Muscle layer of colon (tissue), 2 donors: ENCODE results near the gene SLC4A4.

Source experiments
- H3K27ac ChIP-seq: one replicate; pipeline ENCODE4 v1.7.0; 2013; ENCODE audit warnings: low read depth, mild to moderate bottlenecking, low read length, moderate library complexity
- H3K27me3 ChIP-seq, 2 donors: one replicate each; pipeline ENCODE4 v1.7.0; 2013; ENCODE audit warnings: low read length in 2 of 2, mild to moderate bottlenecking in 2 of 2; ENCODE audit not compliant: insufficient read depth in 2 of 2, control insufficient read depth in 1 of 2
- H3K36me3 ChIP-seq: one replicate; pipeline ENCODE4 v1.7.0; 2013; ENCODE audit warnings: mild to moderate bottlenecking, low read length; ENCODE audit not compliant: insufficient read depth
- H3K4me1 ChIP-seq: one replicate; pipeline ENCODE4 v1.7.0; 2013; ENCODE audit warnings: mild to moderate bottlenecking, low read length; ENCODE audit not compliant: insufficient read depth
- H3K4me3 ChIP-seq, 2 donors: one replicate each; pipeline ENCODE4 v1.7.0; 2013; ENCODE audit warnings: low read length in 2 of 2, low read depth in 1 of 2, mild to moderate bottlenecking in 1 of 2, moderate library complexity in 1 of 2
- H3K9ac ChIP-seq: one replicate; pipeline ENCODE4 v1.7.0; 2013; ENCODE audit warnings: low read length
- H3K9me3 ChIP-seq: one replicate; pipeline ENCODE4 v1.7.0; 2013; ENCODE audit warnings: mild to moderate bottlenecking, low read length
- donor health status: abdominal sarcoma.
- donor health status: Adenocarcinoma of cecum.

Gene SLC4A4

DNA sequence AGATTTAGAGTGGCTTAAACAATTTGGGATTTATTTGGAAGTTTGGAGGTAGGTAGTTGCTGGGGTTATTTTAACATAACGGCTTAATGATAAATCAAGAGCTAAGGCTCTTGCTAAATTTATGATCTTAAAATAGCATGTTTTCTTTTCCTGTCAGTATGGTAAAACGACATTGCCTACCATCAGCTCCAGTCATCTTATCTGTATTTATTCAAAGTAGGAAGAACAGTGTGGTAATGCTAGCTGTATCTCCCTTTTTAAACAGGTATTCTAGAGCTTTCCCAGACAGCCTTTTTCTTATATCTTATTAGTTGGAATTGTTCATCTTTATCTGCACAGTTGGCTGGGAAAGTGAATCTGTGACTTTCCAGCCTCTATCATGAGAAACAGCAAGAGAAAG, 110.2 kb downstream of the SLC4A4 start:
- Histone ChIP-seq H3K9ac (no peak overlapping the region), H3K27me3 (no peaks in the 10 kb centered on the region), H3K9me3 (no peaks in the 10 kb centered on the region), H3K4me3 (no peak overlapping the region), H3K4me1 (peaks cover 10% of the 10 kb centered on the region), H3K27ac (no peak overlapping the region), H3K36me3 (no peaks in the 10 kb centered on the region)

GRCh38 chr4:71449878-71450277, 111.1 kb downstream of the SLC4A4 start:
- H3K9ac ChIP-seq, result no peak overlapping the region
- H3K36me3 ChIP-seq, result no peaks in the 10 kb centered on the region

GRCh38 chr4:71453531-71453930, 114.7 kb downstream of the SLC4A4 start:
- Histone ChIP-seq H3K36me3 (no peaks in the 10 kb centered on the region), H3K4me1 (no peaks in the 10 kb centered on the region), H3K27me3 (no peaks in the 10 kb centered on the region), H3K4me3 (no peak overlapping the region), H3K9me3 (no peaks in the 10 kb centered on the region), H3K27ac (no peak overlapping the region), H3K9ac (no peak overlapping the region)

More at GRCh38 chr4:71449878-71450277, 111.1 kb downstream of the SLC4A4 start:
- H3K9me3 ChIP-seq, result no peaks in the 10 kb centered on the region
- no peak overlapping the region for H3K27ac ChIP-seq
- no peak overlapping the region for H3K4me3 ChIP-seq
- H3K4me1 ChIP-seq, result peaks cover 4% of the 10 kb centered on the region
- no peaks in the 10 kb centered on the region for H3K27me3 ChIP-seq

DNA sequence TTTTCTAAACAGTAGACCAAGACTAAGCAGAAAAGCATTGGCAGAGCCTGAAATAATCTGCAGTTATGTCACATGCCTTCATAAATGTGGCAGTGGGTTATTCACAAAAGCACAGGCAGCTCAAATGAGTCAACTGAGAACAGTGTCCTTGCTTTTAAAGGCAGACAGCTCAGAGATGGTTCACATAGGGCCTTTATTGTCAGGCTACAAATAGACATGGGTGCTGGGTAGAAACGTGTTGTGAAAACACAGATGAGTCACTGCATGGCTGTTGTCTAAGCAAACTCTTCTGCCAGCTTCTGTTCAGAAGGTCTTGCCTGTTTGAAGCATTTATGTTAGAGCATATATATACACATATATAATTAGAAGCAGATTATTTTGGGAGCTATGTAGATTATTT, 118.0 kb downstream of the SLC4A4 start:
- Histone ChIP-seq H3K36me3 (no peaks in the 10 kb centered on the region), H3K9me3 (no peaks in the 10 kb centered on the region), H3K27me3 (no peaks in the 10 kb centered on the region), H3K4me1 (no peaks in the 10 kb centered on the region), H3K27ac (no peak overlapping the region), H3K9ac (no peak overlapping the region), H3K4me3 (no peak overlapping the region)

GRCh38 chr4:71460371-71460770, 121.6 kb downstream of the SLC4A4 start:
- H3K9ac ChIP-seq, result no peak overlapping the region
- no peak overlapping the region for H3K27ac ChIP-seq
- no peaks in the 10 kb centered on the region for H3K4me1 ChIP-seq

GRCh38 chr4:71461422-71461821, 122.6 kb downstream of the SLC4A4 start:
- Histone ChIP-seq H3K9me3 (no peaks in the 10 kb centered on the region), H3K4me1 (no peaks in the 10 kb centered on the region), H3K27me3 (no peaks in the 10 kb centered on the region), H3K27ac (no peak overlapping the region), H3K4me3 (no peak overlapping the region), H3K9ac (no peak overlapping the region), H3K36me3 (no peaks in the 10 kb centered on the region)

More at GRCh38 chr4:71460371-71460770, 121.6 kb downstream of the SLC4A4 start:
- no peaks in the 10 kb centered on the region for H3K9me3 ChIP-seq
- H3K36me3 ChIP-seq, result no peaks in the 10 kb centered on the region
- no peaks in the 10 kb centered on the region for H3K27me3 ChIP-seq
- H3K4me3 ChIP-seq, result no peak overlapping the region

DNA sequence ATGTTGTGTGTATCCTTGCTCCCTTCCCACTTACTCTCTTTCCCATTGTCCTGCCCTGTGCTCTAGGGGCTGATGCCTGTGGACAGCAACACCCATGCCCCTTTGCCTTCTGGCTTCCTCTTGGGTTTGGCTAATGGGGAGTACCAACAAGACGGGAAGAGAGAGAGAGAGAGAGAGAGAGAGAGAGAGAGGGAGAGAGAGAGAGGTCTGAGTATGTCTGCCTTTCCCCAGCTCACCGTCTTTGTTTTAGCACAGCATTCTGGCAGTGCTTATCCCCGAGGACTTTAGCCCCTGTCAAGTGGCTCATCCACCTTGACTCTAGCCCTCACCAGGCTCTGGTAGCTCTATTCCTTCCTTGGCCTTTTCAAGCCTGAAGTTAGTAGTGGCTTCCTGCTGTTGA, 128.0 kb downstream of the SLC4A4 start:
- H3K4me1 ChIP-seq, result no peaks in the 10 kb centered on the region
- H3K9ac ChIP-seq, result no peak overlapping the region
- H3K4me3 ChIP-seq, result no peak overlapping the region
- H3K27me3 ChIP-seq, result no peaks in the 10 kb centered on the region
- no peaks in the 10 kb centered on the region for H3K36me3 ChIP-seq
- no peak overlapping the region for H3K27ac ChIP-seq
- H3K9me3 ChIP-seq, result no peaks in the 10 kb centered on the region

GRCh38 chr4:71468116-71468710, 129.4 kb downstream of the SLC4A4 start:
- H3K4me3 ChIP-seq, result no peak overlapping the region

GRCh38 chr4:71469541-71469940, 130.7 kb downstream of the SLC4A4 start:
- no peak overlapping the region for H3K27ac ChIP-seq
- no peaks in the 10 kb centered on the region for H3K27me3 ChIP-seq
- H3K9me3 ChIP-seq, result no peaks in the 10 kb centered on the region
- no peak overlapping the region for H3K4me3 ChIP-seq
- no peaks in the 10 kb centered on the region for H3K4me1 ChIP-seq
- H3K9ac ChIP-seq, result no peak overlapping the region
- no peaks in the 10 kb centered on the region for H3K36me3 ChIP-seq

More at GRCh38 chr4:71468116-71468710, 129.4 kb downstream of the SLC4A4 start:
- no peaks in the 10 kb centered on the region for H3K36me3 ChIP-seq
- no peaks in the 10 kb centered on the region for H3K4me1 ChIP-seq
- H3K9ac ChIP-seq, result no peak overlapping the region
- no peaks in the 10 kb centered on the region for H3K9me3 ChIP-seq
- H3K27ac ChIP-seq, result no peak overlapping the region
- no peaks in the 10 kb centered on the region for H3K27me3 ChIP-seq

GRCh38 chr4:71470524-71470923, 131.7 kb downstream of the SLC4A4 start:
- H3K36me3 ChIP-seq, result no peaks in the 10 kb centered on the region
- H3K4me1 ChIP-seq, result no peaks in the 10 kb centered on the region
- H3K9ac ChIP-seq, result no peak overlapping the region
- H3K27me3 ChIP-seq, result no peaks in the 10 kb centered on the region
- H3K27ac ChIP-seq, result no peak overlapping the region
- no peak overlapping the region for H3K4me3 ChIP-seq
- no peaks in the 10 kb centered on the region for H3K9me3 ChIP-seq

DNA sequence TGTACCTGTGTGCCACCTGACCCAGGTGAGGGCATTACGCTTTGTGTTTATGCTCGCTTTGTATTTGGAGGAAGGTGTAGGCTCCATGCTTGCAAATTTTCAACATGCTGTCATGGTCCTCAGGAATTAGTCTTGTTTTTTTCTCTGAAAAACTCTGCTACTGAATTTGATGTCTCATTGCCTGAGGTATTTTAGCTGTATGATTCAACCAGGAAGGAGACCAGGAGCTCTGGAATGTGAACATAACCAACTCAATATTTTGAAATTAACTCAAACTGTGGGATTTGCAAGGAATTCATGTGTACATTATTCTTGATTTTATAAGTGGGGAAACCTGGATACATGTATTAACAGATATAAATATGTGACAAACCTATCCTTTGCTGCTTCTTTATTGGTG, 134.1 kb downstream of the SLC4A4 start:
- H3K9ac ChIP-seq, result no peak overlapping the region

GRCh38 chr4:71473541-71474240, 134.9 kb downstream of the SLC4A4 start:
- no peak overlapping the region for H3K27ac ChIP-seq
- no peaks in the 10 kb centered on the region for H3K27me3 ChIP-seq
- no peaks in the 10 kb centered on the region for H3K36me3 ChIP-seq
- H3K9me3 ChIP-seq, result no peaks in the 10 kb centered on the region
- H3K9ac ChIP-seq, result no peak overlapping the region
- H3K4me3 ChIP-seq, result no peak overlapping the region
- no peaks in the 10 kb centered on the region for H3K4me1 ChIP-seq

More for the DNA sequence above, 134.1 kb downstream of the SLC4A4 start:
- Histone ChIP-seq H3K4me3 (no peak overlapping the region), H3K4me1 (no peaks in the 10 kb centered on the region), H3K9me3 (no peaks in the 10 kb centered on the region), H3K36me3 (no peaks in the 10 kb centered on the region), H3K27me3 (no peaks in the 10 kb centered on the region), H3K27ac (no peak overlapping the region)
